HepG2 (cell line): Measurements from ENCODE around the gene GNL3. TPM values are rescaled to one million over a fixed set of nuclear protein-coding genes. Genes with fewer than 3 reads are reported as not detected.

ENCODE experiments used
- ATAC-seq: fragments of 200-7000 bp; cut with Tn5 transposase; 3 replicates; pipeline ENCODE4 v1.9.1; 2020; ENCODE audit warnings: mild to moderate bottlenecking, moderate library complexity
- BruUV-seq: library from RNA; stranded (reverse); fragments of 400-500 nt; replicated peaks from 2 replicates; lab custom pipeline; 2021; lab: Mats Ljungman, UMichigan
- CTCF ChIA-PET: fragments of 300-600 bp; formaldehyde crosslinking; extraction: SDS; loops from one replicate; lab custom pipeline; 2021; ENCODE audit warnings: low total read pairs, inconsistent platforms, low intra/inter-chr PET ratio; lab: Yijun Ruan, JAX
- POLR2A ChIA-PET: fragments of 350-600 bp; sonication (Branson Sonifier 250); formaldehyde crosslinking; loops from one replicate; lab custom pipeline; 2020; ENCODE audit warnings: antibody characterized with exemption, inconsistent platforms; lab: Yijun Ruan, JAX
- DNase-seq: peaks from one replicate; pipeline ENCODE4 v3.0.0-alpha.2; 2015; ENCODE audit warnings: low spot score
- FAIRE-seq: peaks from 3 replicates; lab custom pipeline; 2011; peaks lifted over from hg19 to GRCh38; lab: Jason Lieb, UNC
- H2AFZ ChIP-seq: one replicate; pipeline ENCODE4 v1.6.1; 2011; ENCODE audit warnings: low read length, inconsistent platforms
- H3K27ac ChIP-seq: fragments of 300-600 bp; 3 replicates; pipeline ENCODE4 v1.8.0; 2011; ENCODE audit warnings: mixed run types, mild to moderate bottlenecking, mixed read lengths, low read length, inconsistent platforms; ENCODE audit not compliant: insufficient read depth; ENCODE audit errors: extremely low read length
- H3K27me3 ChIP-seq, 2 experiments: fragments of 200-600 bp in 1 of 2; 2 replicates in 1 of 2; 3 replicates in 1 of 2; pipeline versions ENCODE4 v1.6.0 to v1.8.0; 2011; ENCODE audit warnings: low read length in 2 of 2, mild to moderate bottlenecking in 2 of 2, moderate library complexity in 2 of 2, inconsistent platforms in 1 of 2; ENCODE audit not compliant: insufficient read depth in 2 of 2, control insufficient read depth in 1 of 2
- H3K36me3 ChIP-seq, 2 experiments: fragments of 200-600 bp in 1 of 2; replicated peaks in 1 of 2; 2 replicates in 1 of 2; 3 replicates in 1 of 2; pipeline versions ENCODE4 v1.5.1 to v1.8.0; 2011; ENCODE audit warnings: low read length in 2 of 2, inconsistent platforms in 1 of 2; ENCODE audit not compliant: insufficient read depth in 2 of 2, control insufficient read depth in 1 of 2
- H3K4me1 ChIP-seq: 2 replicates; pipeline ENCODE4 v1.5.1; 2012; ENCODE audit warnings: low read length, inconsistent platforms; ENCODE audit not compliant: insufficient read depth
- H3K4me2 ChIP-seq: 2 replicates; pipeline ENCODE4 v1.6.0; 2011; ENCODE audit warnings: low read depth, low read length, inconsistent platforms
- H3K4me3 ChIP-seq, 3 experiments: fragments of 200-600 bp in 1 of 3; sonication (generic), shearing (Covaris generic) in 1 of 3; replicated peaks in 1 of 3; 2 replicates each; pipeline ENCODE4 v1.5.1; 2011 to 2016; ENCODE audit warnings: low read length in 3 of 3, inconsistent platforms in 2 of 3, low read depth in 2 of 3, mild to moderate bottlenecking in 2 of 3, control low read depth in 1 of 3, mixed read lengths in 1 of 3; ENCODE audit not compliant: insufficient read depth in 1 of 3
- H3K79me2 ChIP-seq: one replicate; pipeline ENCODE4 v1.6.1; 2011; ENCODE audit warnings: low read length, inconsistent platforms; ENCODE audit not compliant: insufficient read depth
- H3K9ac ChIP-seq: 2 replicates; pipeline ENCODE4 v1.6.0; 2011; ENCODE audit warnings: mild to moderate bottlenecking, low read depth, low read length, inconsistent platforms; ENCODE audit not compliant: insufficient read depth
- H3K9me3 ChIP-seq: 2 replicates; pipeline ENCODE4 v1.5.1; 2012; ENCODE audit warnings: mild to moderate bottlenecking, low read length
- H4K20me1 ChIP-seq: 2 replicates; pipeline ENCODE4 v1.6.0; 2011; ENCODE audit warnings: inconsistent platforms, mild to moderate bottlenecking, low read length, moderate library complexity; ENCODE audit not compliant: insufficient read depth
- FOXA1 ChIP-seq, 2 experiments: fragments of 450-650 bp in 1 of 2; sonication (generic) in 1 of 2; formaldehyde crosslinking in 1 of 2; IDR thresholded peaks; 2 replicates each; pipeline versions ENCODE4 v1.4.0 to v1.6.1; 2016 to 2020; ENCODE audit warnings: missing genetic modification reagents in 1 of 2
- MIXL1 ChIP-seq: IDR thresholded peaks from 2 replicates; pipeline ENCODE4 v1.6.1; 2016
- RAD21 ChIP-seq: fragments of 450-650 bp; formaldehyde crosslinking; IDR thresholded peaks from 2 replicates; pipeline ENCODE4 v1.5.0; 2020; ENCODE audit warnings: mild to moderate bottlenecking
- SMC3 ChIP-seq: IDR thresholded peaks from 2 replicates; pipeline ENCODE4 v1.6.1; 2011; ENCODE audit warnings: low read length, improper control_type of control experiment
- STAG1 ChIP-seq: sonication (generic); formaldehyde crosslinking; IDR thresholded peaks from 2 replicates; pipeline ENCODE4 v1.4.0; 2020; ENCODE audit warnings: missing genetic modification reagents
- ZNF292 ChIP-seq: sonication (generic); formaldehyde crosslinking; IDR thresholded peaks from 2 replicates; pipeline ENCODE4 v1.8.1; 2022; ENCODE audit warnings: mild to moderate bottlenecking, low read depth, missing genetic modification reagents, borderline replicate concordance
- WGBS: methylation state at CpG from one replicate; pipeline ENCODE4 v1.1.6; 2017; ENCODE audit warnings: low lambda C conversion rate; 5-methylcytosine and 5-hydroxymethylcytosine counted together
- in situ Hi-C: cut with HindIII; loops from 2 replicates; pipeline ENCODE4 v1.10.0; 2017; ENCODE audit warnings: low pct_unique_long_range_greater_than_20kb; ENCODE audit not compliant: extremely low pct_ligation_motif_present
- intact Hi-C: fragments of 100-400 bp; cut with micrococcal nuclease; formaldehyde crosslinking; loops from one replicate; pipeline ENCODE4 v1.10.0; 2022; ENCODE audit not compliant: unreplicated experiment
- polyA plus RNA-seq, 8 experiments: library from polyadenylated mRNA; depleted of rRNA in 3 of 8; stranded (reverse) in 7 of 8; unstranded in 1 of 8; fragments of >200 nt; fragmentation: Illumina TruSeq in 4 of 8; extraction: Trizol in 4 of 8; gene quantifications; 2 replicates each; pipeline versions ENCODE4 v1.2.1 to v1.2.3, GENCODE V29; 2011 to 2016; ENCODE audit warnings: low read depth in 4 of 8, missing spikeins in 1 of 8, mixed read lengths in 1 of 8; ENCODE audit not compliant: insufficient read depth in 1 of 8
- total RNA-seq, 5 experiments: library from RNA; depleted of rRNA; stranded (reverse); fragments of >200 nt; fragmentation: Illumina TruSeq; extraction: Trizol; gene quantifications; 2 replicates each; pipeline ENCODE4 v1.2.3, GENCODE V29; 2016; ENCODE audit warnings: low read depth in 1 of 5
- TF ChIP-seq, protein P1 (sequence below): sonication (generic); formaldehyde crosslinking; IDR thresholded peaks from 2 replicates; pipeline ENCODE4 v1.4.0; 2020; ENCODE audit warnings: mild to moderate bottlenecking, missing genetic modification reagents
- TF ChIP-seq, protein P2 (sequence below): sonication (generic); formaldehyde crosslinking; IDR thresholded peaks from 2 replicates; pipeline ENCODE4 v1.5.0; 2020; ENCODE audit warnings: mild to moderate bottlenecking, missing genetic modification reagents, moderate library complexity

Gene GNL3
- total and polyA plus RNA-seq, 2 of the 13 experiments (the other 11 are each of a cell fraction or from before 2014, with no cell fraction given): 129 to 257 TPM

DNA sequence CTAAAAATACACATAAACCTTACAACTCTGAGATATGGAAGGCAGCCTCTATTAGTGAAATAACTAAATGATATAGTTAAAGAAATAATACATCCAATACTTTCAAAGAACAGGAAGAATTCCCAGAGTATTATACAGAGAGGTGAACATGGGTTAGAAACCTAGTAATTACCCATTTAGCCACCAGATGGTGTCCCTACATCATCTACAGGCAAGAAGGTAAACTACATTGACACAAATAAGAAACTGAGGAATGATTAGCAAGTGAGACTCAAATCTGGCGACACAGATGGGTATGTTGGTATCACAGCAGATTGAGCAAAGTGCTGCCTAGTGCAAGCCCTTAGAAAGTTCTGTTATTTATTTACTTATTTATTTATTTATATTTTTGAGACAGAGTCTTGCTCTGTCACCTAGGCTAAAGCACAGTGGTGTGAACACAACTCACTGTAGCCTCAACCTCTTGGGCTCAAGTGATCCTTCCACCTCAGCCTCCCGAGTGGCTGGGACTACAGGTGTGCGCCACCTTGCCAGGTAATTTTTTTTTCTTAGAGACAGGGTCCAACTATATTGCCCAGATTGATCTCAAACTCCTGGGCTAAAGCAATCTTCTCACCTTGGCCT, 56.7 kb downstream of the GNL3 start:
- ATAC-seq (peak; percentile 76), FAIRE-seq (peak; percentile 83), DNase-seq (peak; percentile 44)
- 78% methylated on average over 3 of the region's 3 CpGs for WGBS
- in situ Hi-C loops (no loop called here), intact Hi-C loops (loop anchor here (1.0 to 10.0 kb wide), 3 partner anchors 57 to 332 kb away; no protein-coding TSS in a partner anchor)
- TF ChIP-seq FOXA1 (IDR thresholded peaks at IDR 0.05) (no peak), FOXA1 (CRISPR knock-in tag; IDR thresholded peaks at IDR 0.05) (peak; percentile 19; the same call in 1 of the 2 replicates), SMC3 (peak; percentile 88), MIXL1 (peak; percentile 65; the same call in 1 of the 2 replicates), ZNF292 (CRISPR knock-in tag) (no peak), STAG1 (peak; percentile 95), RAD21 (CRISPR knock-in tag) (peak; percentile 73)
- TF ChIP-seq, protein P1, sequence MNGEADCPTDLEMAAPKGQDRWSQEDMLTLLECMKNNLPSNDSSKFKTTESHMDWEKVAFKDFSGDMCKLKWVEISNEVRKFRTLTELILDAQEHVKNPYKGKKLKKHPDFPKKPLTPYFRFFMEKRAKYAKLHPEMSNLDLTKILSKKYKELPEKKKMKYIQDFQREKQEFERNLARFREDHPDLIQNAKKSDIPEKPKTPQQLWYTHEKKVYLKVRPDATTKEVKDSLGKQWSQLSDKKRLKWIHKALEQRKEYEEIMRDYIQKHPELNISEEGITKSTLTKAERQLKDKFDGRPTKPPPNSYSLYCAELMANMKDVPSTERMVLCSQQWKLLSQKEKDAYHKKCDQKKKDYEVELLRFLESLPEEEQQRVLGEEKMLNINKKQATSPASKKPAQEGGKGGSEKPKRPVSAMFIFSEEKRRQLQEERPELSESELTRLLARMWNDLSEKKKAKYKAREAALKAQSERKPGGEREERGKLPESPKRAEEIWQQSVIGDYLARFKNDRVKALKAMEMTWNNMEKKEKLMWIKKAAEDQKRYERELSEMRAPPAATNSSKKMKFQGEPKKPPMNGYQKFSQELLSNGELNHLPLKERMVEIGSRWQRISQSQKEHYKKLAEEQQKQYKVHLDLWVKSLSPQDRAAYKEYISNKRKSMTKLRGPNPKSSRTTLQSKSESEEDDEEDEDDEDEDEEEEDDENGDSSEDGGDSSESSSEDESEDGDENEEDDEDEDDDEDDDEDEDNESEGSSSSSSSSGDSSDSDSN: no peak
- TF ChIP-seq, protein P2, sequence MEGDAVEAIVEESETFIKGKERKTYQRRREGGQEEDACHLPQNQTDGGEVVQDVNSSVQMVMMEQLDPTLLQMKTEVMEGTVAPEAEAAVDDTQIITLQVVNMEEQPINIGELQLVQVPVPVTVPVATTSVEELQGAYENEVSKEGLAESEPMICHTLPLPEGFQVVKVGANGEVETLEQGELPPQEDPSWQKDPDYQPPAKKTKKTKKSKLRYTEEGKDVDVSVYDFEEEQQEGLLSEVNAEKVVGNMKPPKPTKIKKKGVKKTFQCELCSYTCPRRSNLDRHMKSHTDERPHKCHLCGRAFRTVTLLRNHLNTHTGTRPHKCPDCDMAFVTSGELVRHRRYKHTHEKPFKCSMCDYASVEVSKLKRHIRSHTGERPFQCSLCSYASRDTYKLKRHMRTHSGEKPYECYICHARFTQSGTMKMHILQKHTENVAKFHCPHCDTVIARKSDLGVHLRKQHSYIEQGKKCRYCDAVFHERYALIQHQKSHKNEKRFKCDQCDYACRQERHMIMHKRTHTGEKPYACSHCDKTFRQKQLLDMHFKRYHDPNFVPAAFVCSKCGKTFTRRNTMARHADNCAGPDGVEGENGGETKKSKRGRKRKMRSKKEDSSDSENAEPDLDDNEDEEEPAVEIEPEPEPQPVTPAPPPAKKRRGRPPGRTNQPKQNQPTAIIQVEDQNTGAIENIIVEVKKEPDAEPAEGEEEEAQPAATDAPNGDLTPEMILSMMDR: peak; percentile 76
- Histone ChIP-seq H3K27ac (no peak overlapping the region), H3K36me3 (peaks cover 11 to 46% of the 10 kb centered on the region in 2 experiments), H3K79me2 (no peaks in the 10 kb centered on the region), H3K4me1 (peaks cover 30% of the 10 kb centered on the region), H3K9ac (no peak overlapping the region), H3K4me3 (no peak overlapping the region), H3K27me3 (no peaks in the 10 kb centered on the region), H2AFZ (no peak overlapping the region), H4K20me1 (no peaks in the 10 kb centered on the region), H3K9me3 (no peaks in the 10 kb centered on the region), H3K4me2 (no peak overlapping the region)
- BruUV-seq: TSS peak; percentile 35
- POLR2A ChIA-PET: interaction anchor here (1.0 to 1.4 kb wide), 2 partner anchors 37 to 50 kb away, joined by 5 read pairs; partner anchors contain the start of gene GLT8D1
- CTCF ChIA-PET: interaction anchor here (1.1 to 2.7 kb wide), 3 partner anchors 50 to 78 kb away, joined by 3 to 29 read pairs (median 13); no protein-coding TSS in a partner anchor
